ENCODE results near the gene POLR2H.

The POLR2H gene

GRCh38 chr3:184358921-184359350 lies 2.6 kb upstream of the POLR2H start:
- DNase-seq (ENCODE audit: low spot score): no peak
- TF ChIP-seq, protein P1, sequence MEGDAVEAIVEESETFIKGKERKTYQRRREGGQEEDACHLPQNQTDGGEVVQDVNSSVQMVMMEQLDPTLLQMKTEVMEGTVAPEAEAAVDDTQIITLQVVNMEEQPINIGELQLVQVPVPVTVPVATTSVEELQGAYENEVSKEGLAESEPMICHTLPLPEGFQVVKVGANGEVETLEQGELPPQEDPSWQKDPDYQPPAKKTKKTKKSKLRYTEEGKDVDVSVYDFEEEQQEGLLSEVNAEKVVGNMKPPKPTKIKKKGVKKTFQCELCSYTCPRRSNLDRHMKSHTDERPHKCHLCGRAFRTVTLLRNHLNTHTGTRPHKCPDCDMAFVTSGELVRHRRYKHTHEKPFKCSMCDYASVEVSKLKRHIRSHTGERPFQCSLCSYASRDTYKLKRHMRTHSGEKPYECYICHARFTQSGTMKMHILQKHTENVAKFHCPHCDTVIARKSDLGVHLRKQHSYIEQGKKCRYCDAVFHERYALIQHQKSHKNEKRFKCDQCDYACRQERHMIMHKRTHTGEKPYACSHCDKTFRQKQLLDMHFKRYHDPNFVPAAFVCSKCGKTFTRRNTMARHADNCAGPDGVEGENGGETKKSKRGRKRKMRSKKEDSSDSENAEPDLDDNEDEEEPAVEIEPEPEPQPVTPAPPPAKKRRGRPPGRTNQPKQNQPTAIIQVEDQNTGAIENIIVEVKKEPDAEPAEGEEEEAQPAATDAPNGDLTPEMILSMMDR (IDR thresholded peaks at IDR 0.05): no peak
- no peak overlapping the region for H3K4me3 ChIP-seq

DNA sequence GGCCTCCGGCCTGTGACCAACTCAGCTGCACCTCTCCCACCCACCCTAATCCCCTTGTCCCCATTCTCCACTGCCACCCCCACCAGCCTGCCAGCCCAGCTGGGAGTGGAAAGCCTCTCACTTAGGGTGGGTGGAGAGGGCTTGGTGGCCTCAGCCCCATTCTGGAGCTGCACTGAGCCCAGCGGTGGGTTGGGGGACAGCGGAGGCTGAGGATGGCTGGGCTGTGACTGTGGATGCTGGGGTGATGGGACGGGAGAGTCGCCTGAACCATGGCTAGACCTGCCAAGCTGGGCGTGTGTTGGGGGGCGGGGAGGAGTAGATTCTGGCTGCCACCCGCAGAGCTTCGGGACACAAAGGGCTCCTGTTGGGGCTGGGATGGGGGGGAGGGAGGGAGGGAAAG lies 1.9 kb upstream of the POLR2H start:
- no peak overlapping the region for H3K4me3 ChIP-seq

More at GRCh38 chr3:184358921-184359350, 2.6 kb upstream of the POLR2H start:
- H3K27ac ChIP-seq: no peak overlapping the region

DNA sequence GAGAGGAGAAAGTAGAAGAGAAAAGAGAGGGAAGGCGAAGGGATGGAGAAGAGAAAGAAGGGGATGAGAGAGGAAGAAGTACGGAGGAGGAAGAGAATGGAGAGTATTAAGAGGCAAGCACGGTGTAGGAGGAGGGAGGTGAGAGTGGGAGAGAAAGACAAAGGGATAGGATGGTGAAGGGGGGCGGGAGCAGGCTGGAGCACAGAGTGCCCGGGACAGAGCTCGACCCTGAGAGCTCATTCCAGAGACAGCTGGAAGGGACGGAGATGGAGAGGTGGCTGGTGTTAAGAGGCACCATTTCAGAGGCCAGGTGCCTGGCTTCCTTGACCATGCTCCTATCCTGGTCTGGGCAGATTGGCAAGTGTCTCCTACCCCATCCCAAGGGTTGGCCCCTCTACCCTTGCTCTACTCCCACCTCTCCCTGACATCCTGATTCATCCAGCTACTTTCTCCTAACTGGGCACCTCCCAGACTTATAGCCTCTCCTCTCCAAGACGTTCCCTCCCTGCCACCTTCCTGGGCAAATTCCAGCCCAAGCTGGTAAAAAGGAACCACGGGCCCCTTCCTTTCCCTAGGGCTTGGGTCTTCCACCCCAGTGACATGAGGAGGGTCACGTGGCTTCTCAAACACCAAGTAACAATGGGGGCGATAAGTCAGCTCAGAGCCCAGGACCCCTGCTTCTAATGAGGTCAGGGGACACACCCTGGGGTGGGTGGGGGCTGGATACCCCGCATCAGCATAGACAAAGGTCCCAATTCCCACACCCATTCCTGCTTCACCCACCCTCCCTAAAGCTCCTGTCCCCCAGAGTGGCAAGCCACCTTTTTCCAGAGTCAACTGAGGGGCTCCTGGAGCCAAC lies 1.2 kb upstream of the POLR2H start:
- TF ChIP-seq, protein P1 (IDR thresholded peaks at IDR 0.05): no peak
- DNase-seq (ENCODE audit: low spot score): no peak
- Histone ChIP-seq H3K27ac (no peak overlapping the region), H3K4me3 (peak overlapping the region; percentile 77)

More for the DNA sequence above, 1.9 kb upstream of the POLR2H start:
- DNase-seq (ENCODE audit: low spot score): no peak
- TF ChIP-seq, protein P1 (IDR thresholded peaks at IDR 0.05): no peak
- no peak overlapping the region for H3K27ac ChIP-seq

GRCh38 chr3:184360929-184361531 lies 480 bp upstream of the POLR2H start:
- TF ChIP-seq, protein P1 (IDR thresholded peaks at IDR 0.05): no peak
- DNase-seq (ENCODE audit: low spot score): no peak
- Histone ChIP-seq H3K4me3 (peak overlapping the region; percentile 77), H3K27ac (peak overlapping the region; percentile 92 to 100)

DNA sequence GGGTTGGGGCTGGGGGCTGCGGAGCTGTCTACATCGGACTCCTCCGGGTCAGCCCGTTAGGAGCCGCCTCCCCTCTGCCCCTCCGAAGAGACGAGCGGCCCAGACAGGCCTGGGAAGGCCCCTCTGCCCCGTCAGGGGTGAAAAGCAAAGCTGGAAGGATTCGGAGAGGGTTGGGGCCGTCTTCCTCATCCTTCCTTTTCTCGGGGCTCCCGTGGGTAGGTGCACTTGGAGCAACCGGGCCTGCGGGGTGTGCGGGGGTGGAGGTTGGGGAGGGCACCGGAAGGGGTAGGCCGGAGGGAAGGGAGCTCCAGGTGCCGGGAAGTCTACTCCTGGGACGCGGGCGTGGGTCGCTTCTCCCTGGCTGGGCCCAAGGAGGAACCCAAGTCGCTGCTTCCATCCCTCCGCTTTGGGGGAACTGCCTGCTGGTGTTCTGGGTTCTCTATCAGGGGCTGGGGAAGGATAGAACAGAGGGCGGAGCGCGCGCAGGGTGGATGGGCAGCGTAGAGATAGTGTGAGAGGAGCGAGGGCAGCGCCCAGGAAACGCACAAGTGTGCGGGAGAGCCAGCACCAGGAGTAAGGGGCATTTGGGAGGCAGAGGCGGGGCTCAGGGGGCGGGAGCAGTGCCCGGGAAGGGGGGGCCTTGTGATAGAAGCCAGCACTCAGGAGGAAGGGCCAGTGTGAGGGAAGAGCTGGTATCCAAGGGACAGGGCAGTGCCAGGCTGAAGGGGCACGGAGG lies 590 bp downstream of the POLR2H start:
- DNase-seq (ENCODE audit: low spot score): peak; percentile 89
- peak overlapping the region; percentile 92 to 100 for H3K27ac ChIP-seq
- H3K4me3 ChIP-seq: peak overlapping the region; percentile 77
- TF ChIP-seq, protein P1 (IDR thresholded peaks at IDR 0.05): no peak

GRCh38 chr3:184362668-184363546 lies 1.4 kb downstream of the POLR2H start:
- TF ChIP-seq, protein P1 (IDR thresholded peaks at IDR 0.05): no peak
- peak overlapping the region; percentile 92 to 100 for H3K27ac ChIP-seq
- peak; percentile 96 for DNase-seq (ENCODE audit: low spot score)
- H3K4me3 ChIP-seq: peak overlapping the region; percentile 77

Data from coronary artery (tissue), 2 donors.